Fibroblast of mammary gland (primary cell): ENCODE measurements around the gene RADIL.

Experiments used
- DNase-seq: peaks from one replicate; pipeline ENCODE4 v3.0.0-alpha.2; 2010; ENCODE audit warnings: low read depth
- H3K4me3 ChIP-seq: 2 replicates; pipeline ENCODE4 v1.5.1; 2011; ENCODE audit warnings: low read depth, mild to moderate bottlenecking, low read length, moderate library complexity; ENCODE audit not compliant: control insufficient read depth
- TF ChIP-seq, protein P1 (sequence below): conservative IDR thresholded peaks from 2 replicates; pipeline ENCODE4 v1.5.1; 2011; ENCODE audit warnings: low read depth, low read length, inconsistent platforms; ENCODE audit not compliant: control insufficient read depth, insufficient read depth

The RADIL gene

DNA sequence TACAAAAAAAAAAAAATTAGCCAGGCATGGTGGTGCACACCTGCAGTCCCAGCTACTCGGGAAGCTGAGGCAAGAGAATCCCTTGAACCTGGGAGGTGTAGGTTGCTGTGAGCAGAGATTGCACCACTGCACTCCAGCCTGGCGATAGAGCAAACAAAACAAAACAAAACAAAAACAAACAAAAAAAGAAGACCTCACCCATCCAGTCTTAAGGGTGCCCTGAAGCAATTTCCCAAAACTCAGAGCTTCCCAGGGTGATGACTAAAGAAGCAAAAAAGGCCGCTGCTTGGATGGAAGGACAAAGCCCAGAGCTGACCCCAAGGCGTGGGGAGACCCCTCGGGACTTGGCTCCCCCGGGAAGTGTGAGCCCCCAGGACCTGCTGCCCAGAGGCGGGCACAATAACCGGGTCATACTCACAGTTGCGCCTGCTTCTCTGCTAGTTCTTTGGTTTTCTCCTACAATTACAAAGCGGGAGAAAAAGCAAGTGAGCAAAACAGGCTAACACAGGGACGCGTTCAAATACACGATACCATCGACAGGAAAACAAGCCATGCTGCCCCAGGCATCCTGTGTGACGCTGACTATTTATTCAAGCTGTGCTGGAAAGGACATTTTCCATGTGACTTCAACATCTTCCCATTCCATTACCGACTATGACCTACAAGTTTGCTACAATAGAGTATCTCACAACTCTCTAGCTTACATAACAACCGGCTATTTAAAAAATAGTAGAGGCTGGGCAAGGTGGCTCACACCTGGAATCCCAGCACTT is 51.6 kb downstream of the RADIL start:
- DNase-seq = no peak
- TF ChIP-seq, protein P1, sequence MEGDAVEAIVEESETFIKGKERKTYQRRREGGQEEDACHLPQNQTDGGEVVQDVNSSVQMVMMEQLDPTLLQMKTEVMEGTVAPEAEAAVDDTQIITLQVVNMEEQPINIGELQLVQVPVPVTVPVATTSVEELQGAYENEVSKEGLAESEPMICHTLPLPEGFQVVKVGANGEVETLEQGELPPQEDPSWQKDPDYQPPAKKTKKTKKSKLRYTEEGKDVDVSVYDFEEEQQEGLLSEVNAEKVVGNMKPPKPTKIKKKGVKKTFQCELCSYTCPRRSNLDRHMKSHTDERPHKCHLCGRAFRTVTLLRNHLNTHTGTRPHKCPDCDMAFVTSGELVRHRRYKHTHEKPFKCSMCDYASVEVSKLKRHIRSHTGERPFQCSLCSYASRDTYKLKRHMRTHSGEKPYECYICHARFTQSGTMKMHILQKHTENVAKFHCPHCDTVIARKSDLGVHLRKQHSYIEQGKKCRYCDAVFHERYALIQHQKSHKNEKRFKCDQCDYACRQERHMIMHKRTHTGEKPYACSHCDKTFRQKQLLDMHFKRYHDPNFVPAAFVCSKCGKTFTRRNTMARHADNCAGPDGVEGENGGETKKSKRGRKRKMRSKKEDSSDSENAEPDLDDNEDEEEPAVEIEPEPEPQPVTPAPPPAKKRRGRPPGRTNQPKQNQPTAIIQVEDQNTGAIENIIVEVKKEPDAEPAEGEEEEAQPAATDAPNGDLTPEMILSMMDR = no peak
- H3K4me3 ChIP-seq = no peak overlapping the region

DNA sequence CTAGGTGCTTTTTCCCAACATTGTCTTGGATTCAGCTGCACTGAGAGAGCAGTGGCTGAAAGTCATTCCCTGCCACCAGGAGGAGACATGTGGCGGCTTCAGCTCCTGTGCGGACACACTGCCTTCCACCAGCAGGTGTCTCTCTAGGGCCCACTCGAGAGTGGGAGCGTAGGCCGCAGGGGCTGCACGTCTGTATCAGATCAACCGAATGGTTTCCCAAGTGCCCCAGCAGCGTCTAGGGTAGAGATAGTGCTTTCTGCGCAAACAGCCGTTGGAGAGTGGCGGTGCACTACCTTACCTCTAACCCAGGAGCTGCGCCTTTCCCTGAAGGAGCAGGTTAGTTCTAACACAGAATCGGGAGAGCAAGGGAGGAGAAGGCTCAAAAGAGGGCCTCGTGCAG is 53.3 kb downstream of the RADIL start:
- peak; percentile 63 for DNase-seq
- TF ChIP-seq, protein P1 = peak; percentile 72
- no peak overlapping the region for H3K4me3 ChIP-seq

DNA sequence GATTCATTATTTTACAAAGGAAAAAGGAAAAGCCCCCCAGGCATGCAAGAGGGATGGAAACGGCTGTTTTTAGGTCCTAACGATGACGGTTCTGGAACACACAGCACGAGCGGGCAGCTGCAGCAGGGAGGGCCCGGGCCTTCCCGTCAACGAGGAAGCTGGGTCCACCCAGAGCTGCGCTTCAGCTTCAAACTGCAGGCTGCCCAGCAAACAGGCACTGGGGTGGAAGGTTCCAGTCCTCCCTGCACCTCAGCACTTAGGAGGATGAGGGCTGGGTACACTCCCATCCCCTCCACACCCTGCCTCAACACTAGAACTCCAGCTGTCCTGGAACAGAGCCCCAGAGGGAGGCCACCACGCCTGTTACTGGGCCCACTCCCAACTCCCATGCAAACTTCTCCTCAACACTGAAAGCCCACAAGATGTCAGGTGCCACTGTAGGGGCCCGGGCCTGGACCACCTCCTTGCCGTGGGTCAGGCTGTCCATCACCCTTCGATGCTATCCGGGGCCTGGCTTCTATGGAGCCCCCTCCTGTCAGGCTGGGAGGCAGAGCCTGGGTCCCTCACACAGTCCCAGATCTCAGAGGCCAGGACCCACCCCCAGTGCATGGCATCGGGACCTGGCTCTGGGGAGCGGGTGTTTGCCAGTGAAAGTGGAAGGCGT is 54.7 kb downstream of the RADIL start:
- H3K4me3 ChIP-seq = no peak overlapping the region
- no peak for DNase-seq
- TF ChIP-seq, protein P1 = no peak

DNA sequence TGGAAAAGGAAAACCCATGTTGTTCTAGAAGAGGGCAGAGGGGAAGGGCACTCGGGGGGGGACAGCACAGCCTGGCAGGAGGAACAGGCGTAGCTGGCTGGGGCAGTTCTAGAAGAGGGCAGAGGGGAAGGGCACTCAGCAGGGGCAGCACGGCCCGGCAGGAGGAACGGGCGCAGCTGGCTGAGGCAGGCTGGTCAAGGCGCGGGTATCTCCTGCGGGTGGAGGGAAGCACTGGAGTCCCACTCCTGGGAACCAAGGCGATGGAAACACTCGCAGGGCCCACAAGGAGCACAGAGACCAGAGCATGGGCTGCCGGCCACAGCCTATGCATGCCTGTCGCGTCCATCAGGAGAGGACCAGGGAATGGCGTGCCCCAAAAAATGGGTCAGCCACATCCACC is 58.4 kb downstream of the RADIL start:
- TF ChIP-seq, protein P1 = no peak
- DNase-seq = no peak
- no peak overlapping the region for H3K4me3 ChIP-seq

DNA sequence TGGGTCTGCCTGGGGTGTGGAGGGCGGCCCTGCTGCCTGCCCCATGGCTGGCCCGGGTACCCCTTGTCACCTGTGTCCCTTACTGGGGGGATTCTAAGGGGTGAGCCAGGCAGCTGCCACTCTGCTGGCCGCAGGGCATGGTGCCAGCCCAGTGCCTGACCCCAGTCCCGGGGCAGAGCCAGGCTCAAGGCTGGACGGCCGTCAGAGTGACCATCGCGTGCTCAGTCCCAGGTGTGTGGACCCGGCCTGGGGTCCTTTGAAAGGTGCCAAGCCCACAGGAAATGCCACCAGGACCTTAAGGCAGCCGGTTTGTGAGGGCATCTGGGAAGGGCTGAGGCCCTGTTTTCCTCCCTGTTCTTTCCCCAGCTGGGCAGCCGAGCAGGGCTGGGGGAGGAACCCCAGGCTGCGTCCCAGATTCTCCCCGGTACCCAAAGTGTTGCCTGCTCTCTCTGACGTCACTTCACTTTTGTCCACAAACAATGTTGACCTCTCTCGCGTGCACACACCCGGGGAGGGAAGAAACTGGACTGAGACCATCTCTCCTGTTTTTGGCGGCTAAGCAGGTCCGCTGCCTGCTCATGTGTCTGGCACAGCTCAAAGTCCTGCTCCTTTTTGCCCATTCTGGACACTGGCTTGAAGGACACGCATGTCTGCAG is 59.3 kb downstream of the RADIL start:
- no peak overlapping the region for H3K4me3 ChIP-seq
- TF ChIP-seq, protein P1 = no peak
- DNase-seq = no peak

DNA sequence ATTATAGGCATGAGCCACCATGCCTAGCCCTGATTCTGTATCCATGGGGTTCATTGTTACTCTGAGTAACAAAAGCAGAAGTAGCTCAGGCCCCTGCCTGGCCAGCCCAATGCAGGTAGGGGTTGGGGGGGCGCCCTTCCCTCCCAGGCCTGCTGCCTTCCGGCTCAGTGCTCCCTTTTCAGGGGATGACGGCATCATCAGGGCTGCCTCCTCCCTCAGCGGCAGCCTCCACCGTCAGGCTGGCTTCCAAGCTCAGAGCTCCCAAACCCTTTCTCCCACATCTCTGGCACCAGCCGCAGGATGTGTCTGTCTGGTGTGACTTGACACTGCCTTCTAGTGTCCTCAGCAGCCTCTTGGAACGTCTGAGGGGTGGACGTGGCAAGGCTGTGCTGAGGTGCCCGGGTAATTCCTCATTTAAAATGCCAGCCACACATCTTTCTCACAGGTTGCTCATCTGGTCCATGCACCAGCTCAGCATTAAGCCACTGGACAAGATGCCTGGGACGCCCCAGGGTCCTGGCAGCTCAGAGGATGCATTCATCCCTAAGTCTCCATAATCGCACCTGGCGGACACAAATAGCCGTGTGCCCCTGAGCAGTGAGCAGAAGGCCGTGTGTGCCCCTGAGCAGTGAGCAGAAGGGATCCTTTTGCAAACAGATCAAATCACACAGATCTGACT is 59.9 kb downstream of the RADIL start:
- H3K4me3 ChIP-seq = no peak overlapping the region
- DNase-seq = no peak
- TF ChIP-seq, protein P1 = no peak
